H9 (cell line): ENCODE measurements around the gene RIMOC1. TPM values are rescaled to one million over a fixed set of nuclear protein-coding genes. Genes with fewer than 3 reads are reported as not detected.

Experiments
- DNase-seq: peaks from one replicate; pipeline ENCODE4 v3.0.0-alpha.2; 2017
- H2AFZ ChIP-seq: one replicate; pipeline ENCODE4 v1.6.1; 2013; ENCODE audit warnings: mild to moderate bottlenecking, low read length, control low read depth, moderate library complexity
- H2AK5ac ChIP-seq: 2 replicates; pipeline ENCODE4 v1.6.1; 2013; ENCODE audit warnings: low read length, control low read depth, mixed read lengths; ENCODE audit not compliant: insufficient read length
- H2BK120ac ChIP-seq: one replicate; pipeline ENCODE4 v1.6.1; 2013; ENCODE audit warnings: low read depth, mild to moderate bottlenecking, low read length, control low read depth, inconsistent platforms; ENCODE audit not compliant: poor library complexity, severe bottlenecking
- H2BK12ac ChIP-seq: 2 replicates; pipeline ENCODE4 v1.6.1; 2013; ENCODE audit warnings: low read length, control low read depth, mixed read lengths, low read depth; ENCODE audit not compliant: insufficient read length
- H2BK15ac ChIP-seq: 2 replicates; pipeline ENCODE4 v1.6.1; 2013; ENCODE audit warnings: low read depth, low read length, control low read depth
- H2BK20ac ChIP-seq: one replicate; pipeline ENCODE4 v1.6.1; 2013; ENCODE audit warnings: low read depth, mild to moderate bottlenecking, low read length, control low read depth, inconsistent platforms; ENCODE audit not compliant: poor library complexity, severe bottlenecking
- H2BK5ac ChIP-seq: 2 replicates; pipeline ENCODE4 v1.6.1; 2013; ENCODE audit warnings: low read length, control low read depth, mixed read lengths; ENCODE audit not compliant: insufficient read length
- H3K14ac ChIP-seq: 2 replicates; pipeline ENCODE4 v1.6.1; 2013; ENCODE audit warnings: low read length, control low read depth; ENCODE audit not compliant: insufficient read depth
- H3K18ac ChIP-seq: 2 replicates; pipeline ENCODE4 v1.6.1; 2013; ENCODE audit warnings: low read depth, mild to moderate bottlenecking, mixed read lengths, low read length, control low read depth; ENCODE audit not compliant: insufficient read length
- H3K23ac ChIP-seq: 2 replicates; pipeline ENCODE4 v1.6.1; 2013; ENCODE audit warnings: low read length, control low read depth, mixed read lengths, low read depth; ENCODE audit not compliant: insufficient read length
- H3K23me2 ChIP-seq: 2 replicates; pipeline ENCODE4 v1.6.1; 2013; ENCODE audit warnings: low read depth, mild to moderate bottlenecking, mixed read lengths, low read length, control low read depth; ENCODE audit not compliant: insufficient read length, poor library complexity, severe bottlenecking
- H3K27ac ChIP-seq: 2 replicates; pipeline ENCODE4 v1.5.1; 2013; ENCODE audit warnings: low read length, control low read depth, mixed read lengths, low read depth; ENCODE audit not compliant: insufficient read length
- H3K27me3 ChIP-seq: 2 replicates; pipeline ENCODE4 v1.6.1; 2013; ENCODE audit warnings: low read length, control low read depth, inconsistent platforms; ENCODE audit not compliant: insufficient read depth
- H3K4ac ChIP-seq: 2 replicates; pipeline ENCODE4 v1.6.1; 2013; ENCODE audit warnings: low read depth, mild to moderate bottlenecking, control low read depth, inconsistent platforms, low read length, moderate library complexity
- H3K4me1 ChIP-seq: 2 replicates; pipeline ENCODE4 v1.6.1; 2013; ENCODE audit warnings: low read length, control low read depth, inconsistent platforms; ENCODE audit not compliant: insufficient read depth
- H3K4me2 ChIP-seq: 2 replicates; pipeline ENCODE4 v1.6.1; 2013; ENCODE audit warnings: low read length, control low read depth, mixed read lengths; ENCODE audit not compliant: insufficient read length, insufficient read depth
- H3K56ac ChIP-seq: 2 replicates; pipeline ENCODE4 v1.6.1; 2013; ENCODE audit warnings: low read depth, mild to moderate bottlenecking, mixed read lengths, low read length, control low read depth; ENCODE audit not compliant: insufficient read length
- H3K79me1 ChIP-seq: 2 replicates; pipeline ENCODE4 v1.6.1; 2013; ENCODE audit warnings: low read depth, mild to moderate bottlenecking, moderate library complexity, low read length, control low read depth, inconsistent platforms; ENCODE audit not compliant: insufficient read depth, poor library complexity, severe bottlenecking
- H3K79me2 ChIP-seq: 2 replicates; pipeline ENCODE4 v1.6.1; 2013; ENCODE audit warnings: low read length, control low read depth, inconsistent platforms; ENCODE audit not compliant: insufficient read depth
- H3K9ac ChIP-seq: 2 replicates; pipeline ENCODE4 v1.6.1; 2013; ENCODE audit warnings: low read length, control low read depth, mixed read lengths; ENCODE audit not compliant: insufficient read length; ENCODE audit errors: extremely low read depth
- H3K9me3 ChIP-seq: one replicate; pipeline ENCODE4 v1.6.1; 2013; ENCODE audit warnings: low read depth, low read length, inconsistent platforms; ENCODE audit not compliant: control insufficient read depth
- H3T11ph ChIP-seq: one replicate; pipeline ENCODE4 v1.6.1; 2013; ENCODE audit warnings: mild to moderate bottlenecking, low read length, control low read depth, inconsistent platforms
- H4K20me1 ChIP-seq: one replicate; pipeline ENCODE4 v1.6.1; 2013; ENCODE audit not compliant: control insufficient read depth, insufficient read length, insufficient read depth
- H4K5ac ChIP-seq: 2 replicates; pipeline ENCODE4 v1.6.1; 2013; ENCODE audit warnings: low read depth, mild to moderate bottlenecking, mixed read lengths, low read length, control low read depth; ENCODE audit not compliant: insufficient read length
- H4K8ac ChIP-seq: replicated peaks from 2 replicates; pipeline ENCODE4 v1.6.1; 2013; ENCODE audit warnings: low read length, control low read depth, mixed read lengths, low read depth; ENCODE audit not compliant: insufficient read length
- H4K91ac ChIP-seq: 2 replicates; pipeline ENCODE4 v1.6.1; 2013; ENCODE audit warnings: low read depth, mild to moderate bottlenecking, moderate library complexity, mixed read lengths, low read length, control low read depth; ENCODE audit not compliant: insufficient read length
- H3K27ac Mint-ChIP-seq, 3 experiments: 2 replicates in 2 of 3; 3 replicates in 1 of 3; pipeline ENCODE4 v1.8.0; 2020 to 2021; ENCODE audit warnings: mixed read lengths in 3 of 3, mild to moderate bottlenecking in 1 of 3, moderate library complexity in 1 of 3
- H3K27me3 Mint-ChIP-seq: 2 replicates; pipeline ENCODE4 v1.8.0; 2021; ENCODE audit warnings: low read depth, mild to moderate bottlenecking, moderate library complexity, mixed read lengths
- H3K36me3 Mint-ChIP-seq, 3 experiments: 2 replicates in 2 of 3; 3 replicates in 1 of 3; pipeline ENCODE4 v1.8.0; 2020 to 2021; ENCODE audit warnings: low read depth in 3 of 3, mixed read lengths in 3 of 3; ENCODE audit not compliant: insufficient read depth in 1 of 3
- H3K4me1 Mint-ChIP-seq, 2 experiments: 2 replicates each; pipeline ENCODE4 v1.8.0; 2020; ENCODE audit warnings: mixed read lengths in 2 of 2
- H3K4me3 Mint-ChIP-seq, 2 experiments: 2 replicates in 1 of 2; 3 replicates in 1 of 2; pipeline ENCODE4 v1.8.0; 2020 to 2021; ENCODE audit warnings: mild to moderate bottlenecking in 2 of 2, mixed read lengths in 2 of 2, moderate library complexity in 1 of 2
- H3K9me3 Mint-ChIP-seq, 2 experiments: 2 replicates in 1 of 2; 3 replicates in 1 of 2; pipeline ENCODE4 v1.8.0; 2020; ENCODE audit warnings: mild to moderate bottlenecking in 2 of 2, mixed read lengths in 2 of 2, moderate library complexity in 1 of 2
- CTCF ChIP-seq: fragments of 200-600 bp; sonication (generic); conservative IDR thresholded peaks from 3 replicates; pipeline ENCODE4 v1.8.0; 2021; ENCODE audit warnings: antibody characterized with exemption, mild to moderate bottlenecking
- WGBS: extraction: QIAGEN DNeasy Blood & Tissue Kit; methylation state at CpG from one replicate; pipeline ENCODE4 v1.1.7; 2013; ENCODE audit warnings: missing lambda C conversion rate, low lambda C conversion rate, mixed read lengths; ENCODE audit not compliant: insufficient read length; ENCODE audit errors: extremely low coverage; 5-methylcytosine and 5-hydroxymethylcytosine counted together
- total RNA-seq: library from RNA; stranded (reverse); gene quantifications from 2 replicates; pipeline ENCODE4 v1.2.1, GENCODE V29; 2021

RIMOC1 gene
- total RNA-seq, 1 experiment from 2014 or later = 43.3 TPM

DNA sequence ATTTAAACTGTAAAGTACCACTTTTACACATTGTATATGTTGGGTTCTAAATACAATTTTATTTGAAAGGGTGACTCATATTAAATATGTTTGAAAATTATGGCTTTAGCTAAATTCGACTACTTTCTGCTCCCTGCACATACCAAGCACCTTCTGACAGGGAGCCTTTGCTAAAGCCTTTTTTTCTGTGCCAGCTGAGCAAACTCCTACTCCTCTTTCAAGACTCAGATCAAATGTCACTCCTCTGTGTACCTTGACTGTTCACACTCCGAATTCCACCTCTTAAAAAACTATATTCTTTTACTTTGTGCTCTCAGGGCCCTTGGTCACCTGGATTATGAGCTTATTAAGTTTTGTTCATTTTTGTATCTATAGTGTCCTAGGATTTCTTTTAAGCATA is 27.5 kb upstream of the RIMOC1 start:
- Histone ChIP-seq H2BK15ac (no peak overlapping the region), H4K20me1 (no peaks in the 10 kb centered on the region), H3K18ac (no peak overlapping the region), H3K79me1 (no peaks in the 10 kb centered on the region), H2BK20ac (no peak overlapping the region), H3K9ac (no peak overlapping the region), H4K5ac (no peak overlapping the region), H3K9me3 (no peaks in the 10 kb centered on the region), H3K4me2 (no peak overlapping the region), H2AK5ac (no peak overlapping the region), H2BK120ac (no peak overlapping the region), H3K27me3 (no peaks in the 10 kb centered on the region), H3K4me1 (no peaks in the 10 kb centered on the region), H3T11ph (no peak overlapping the region), H3K79me2 (no peaks in the 10 kb centered on the region), H4K8ac (no peak overlapping the region), H4K91ac (no peak overlapping the region), H3K23ac (no peak overlapping the region), H3K56ac (no peak overlapping the region), H3K27ac (no peak overlapping the region), H3K23me2 (no peaks in the 10 kb centered on the region), H3K14ac (no peak overlapping the region), H2BK12ac (no peak overlapping the region), H2AFZ (no peak overlapping the region), H2BK5ac (no peak overlapping the region), H3K4ac (no peak overlapping the region)
- no peak overlapping the region for H3K27ac Mint-ChIP-seq
- WGBS = no CpG with 5 or more reads among the region's 2 CpGs
- no peak for DNase-seq
- H3K4me1 Mint-ChIP-seq = no peaks in the 10 kb centered on the region
- H3K4me3 Mint-ChIP-seq = no peak overlapping the region
- no peaks in the 10 kb centered on the region for H3K36me3 Mint-ChIP-seq
- no peaks in the 10 kb centered on the region; a peak in 2 of 5 replicates for H3K9me3 Mint-ChIP-seq
- no peak for TF ChIP-seq CTCF
- H3K27me3 Mint-ChIP-seq = peaks cover 6% of the 10 kb centered on the region
